Trophoblast cell (in vitro differentiated cells and primary cell): Measurements from ENCODE around the gene POLR3H.

Experiments
- DNase-seq, 2 donors: peaks; one replicate each; pipeline ENCODE4 v3.0.0-alpha.2; 2016
- H2AFZ ChIP-seq: 2 replicates; pipeline ENCODE4 v1.6.1; 2013; ENCODE audit warnings: low read length, moderate library complexity, mild to moderate bottlenecking; ENCODE audit not compliant: insufficient read depth, poor library complexity
- H2AK5ac ChIP-seq: 2 replicates; pipeline ENCODE4 v1.6.1; 2013; ENCODE audit warnings: mild to moderate bottlenecking, low read length
- H2BK120ac ChIP-seq: 2 replicates; pipeline ENCODE4 v1.6.1; 2013; ENCODE audit warnings: low read length, mild to moderate bottlenecking, moderate library complexity; ENCODE audit not compliant: insufficient read depth, poor library complexity
- H2BK12ac ChIP-seq: 2 replicates; pipeline ENCODE4 v1.6.1; 2013; ENCODE audit warnings: mild to moderate bottlenecking, low read length, moderate library complexity
- H2BK5ac ChIP-seq: 2 replicates; pipeline ENCODE4 v1.6.1; 2013; ENCODE audit warnings: low read length, low read depth, moderate library complexity, mild to moderate bottlenecking; ENCODE audit not compliant: poor library complexity
- H3K14ac ChIP-seq: 2 replicates; pipeline ENCODE4 v1.6.1; 2013; ENCODE audit warnings: mild to moderate bottlenecking, low read length
- H3K18ac ChIP-seq: 2 replicates; pipeline ENCODE4 v1.6.1; 2013; ENCODE audit warnings: mild to moderate bottlenecking, low read length
- H3K23ac ChIP-seq: 2 replicates; pipeline ENCODE4 v1.6.1; 2013; ENCODE audit warnings: low read length
- H3K27ac ChIP-seq: 2 replicates; pipeline ENCODE4 v1.5.1; 2013; ENCODE audit warnings: low read depth, mild to moderate bottlenecking, inconsistent platforms, low read length, moderate library complexity
- H3K27me3 ChIP-seq: 2 replicates; pipeline ENCODE4 v1.6.1; 2013; ENCODE audit warnings: inconsistent platforms, mild to moderate bottlenecking, low read length, moderate library complexity; ENCODE audit not compliant: insufficient read depth
- H3K36me3 ChIP-seq, 2 experiments: 1 replicate in 1 of 2; 2 replicates in 1 of 2; pipeline ENCODE4 v1.6.1; 2013; ENCODE audit warnings: low read length in 2 of 2, mild to moderate bottlenecking in 2 of 2, moderate library complexity in 1 of 2; ENCODE audit not compliant: insufficient read depth in 2 of 2, control insufficient read depth in 1 of 2
- H3K4ac ChIP-seq: 2 replicates; pipeline ENCODE4 v1.6.1; 2013; ENCODE audit warnings: low read depth, mild to moderate bottlenecking, low read length, moderate library complexity
- H3K4me1 ChIP-seq, 2 experiments: 1 replicate in 1 of 2; 2 replicates in 1 of 2; pipeline ENCODE4 v1.6.1; 2013; ENCODE audit warnings: low read length in 2 of 2, mild to moderate bottlenecking in 2 of 2, moderate library complexity in 1 of 2; ENCODE audit not compliant: insufficient read depth in 2 of 2, control insufficient read depth in 1 of 2
- H3K4me2 ChIP-seq: 2 replicates; pipeline ENCODE4 v1.6.1; 2013; ENCODE audit warnings: inconsistent platforms, mild to moderate bottlenecking, low read length, moderate library complexity
- H3K4me3 ChIP-seq: 2 replicates; pipeline ENCODE4 v1.5.1; 2013; ENCODE audit warnings: mild to moderate bottlenecking, low read depth, low read length, inconsistent platforms
- H3K79me1 ChIP-seq: one replicate; pipeline ENCODE4 v1.6.1; 2013; ENCODE audit warnings: low read length
- H3K79me2 ChIP-seq: 2 replicates; pipeline ENCODE4 v1.6.1; 2013; ENCODE audit warnings: low read length, mild to moderate bottlenecking; ENCODE audit not compliant: control insufficient read depth, insufficient read depth, poor library complexity
- H3K9ac ChIP-seq: 2 replicates; pipeline ENCODE4 v1.6.1; 2013; ENCODE audit warnings: mild to moderate bottlenecking, low read length
- H3K9me3 ChIP-seq: 2 replicates; pipeline ENCODE4 v1.6.1; 2013; ENCODE audit warnings: low read depth, mild to moderate bottlenecking, control low read depth, inconsistent platforms, low read length; ENCODE audit not compliant: insufficient read depth
- H4K12ac ChIP-seq: 2 replicates; pipeline ENCODE4 v1.6.1; 2013; ENCODE audit warnings: low read depth, mild to moderate bottlenecking, low read length, moderate library complexity
- H4K8ac ChIP-seq: 2 replicates; pipeline ENCODE4 v1.6.1; 2013; ENCODE audit warnings: low read depth, mild to moderate bottlenecking, low read length, moderate library complexity
- H4K91ac ChIP-seq: one replicate; pipeline ENCODE4 v1.6.1; 2013; ENCODE audit warnings: low read depth, mild to moderate bottlenecking, low read length, moderate library complexity
- WGBS: extraction: QIAGEN DNeasy Blood & Tissue Kit; methylation state at CpG from one replicate; pipeline ENCODE4 v1.1.7; 2013; ENCODE audit warnings: missing lambda C conversion rate; ENCODE audit not compliant: insufficient read length, insufficient coverage; ENCODE audit errors: extremely low coverage; 5-methylcytosine and 5-hydroxymethylcytosine counted together

Gene POLR3H

GRCh38 chr22:41550952-41551491 is 6.8 kb upstream of the POLR3H start:
- Histone ChIP-seq H4K8ac (no peak overlapping the region), H2BK5ac (no peak overlapping the region), H3K4me3 (no peak overlapping the region), H3K4ac (no peak overlapping the region), H2BK120ac (no peak overlapping the region), H3K79me2 (no peaks in the 10 kb centered on the region), H2BK12ac (no peak overlapping the region), H3K18ac (no peak overlapping the region), H3K79me1 (no peaks in the 10 kb centered on the region), H3K4me2 (no peak overlapping the region), H3K14ac (no peak overlapping the region), H3K36me3 (no peaks in the 10 kb centered on the region), H3K27ac (no peak overlapping the region), H2AK5ac (no peak overlapping the region), H3K4me1 (no peaks in the 10 kb centered on the region), H4K12ac (no peak overlapping the region), H4K91ac (no peak overlapping the region), H3K9me3 (no peaks in the 10 kb centered on the region), H3K23ac (no peak overlapping the region), H3K9ac (no peak overlapping the region), H2AFZ (no peak overlapping the region), H3K27me3 (no peaks in the 10 kb centered on the region)
- WGBS: no CpG with 5 or more reads among the region's 12 CpGs
- DNase-seq: no peak

DNA sequence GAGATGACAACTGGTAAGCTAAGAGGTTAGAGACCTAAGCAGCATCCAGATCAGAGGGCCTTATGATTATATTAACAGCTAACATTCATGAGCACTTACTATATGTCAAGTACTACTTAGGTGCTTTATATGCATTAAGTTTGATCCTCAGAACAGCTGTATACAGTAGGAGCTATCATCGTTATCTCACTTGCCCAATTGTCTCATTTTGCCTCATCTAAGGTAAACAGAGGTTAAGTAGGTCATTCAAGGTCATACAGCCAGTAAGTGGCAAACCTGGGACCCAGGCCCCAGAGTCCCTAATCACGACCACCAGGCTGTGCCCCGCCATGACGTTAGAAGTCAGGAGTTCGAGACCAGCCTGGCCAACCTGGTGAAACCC is 4.6 kb upstream of the POLR3H start:
- WGBS: no CpG with 5 or more reads among the region's 5 CpGs
- Histone ChIP-seq H3K9ac (no peak overlapping the region), H3K36me3 (no peaks in the 10 kb centered on the region)

DNA sequence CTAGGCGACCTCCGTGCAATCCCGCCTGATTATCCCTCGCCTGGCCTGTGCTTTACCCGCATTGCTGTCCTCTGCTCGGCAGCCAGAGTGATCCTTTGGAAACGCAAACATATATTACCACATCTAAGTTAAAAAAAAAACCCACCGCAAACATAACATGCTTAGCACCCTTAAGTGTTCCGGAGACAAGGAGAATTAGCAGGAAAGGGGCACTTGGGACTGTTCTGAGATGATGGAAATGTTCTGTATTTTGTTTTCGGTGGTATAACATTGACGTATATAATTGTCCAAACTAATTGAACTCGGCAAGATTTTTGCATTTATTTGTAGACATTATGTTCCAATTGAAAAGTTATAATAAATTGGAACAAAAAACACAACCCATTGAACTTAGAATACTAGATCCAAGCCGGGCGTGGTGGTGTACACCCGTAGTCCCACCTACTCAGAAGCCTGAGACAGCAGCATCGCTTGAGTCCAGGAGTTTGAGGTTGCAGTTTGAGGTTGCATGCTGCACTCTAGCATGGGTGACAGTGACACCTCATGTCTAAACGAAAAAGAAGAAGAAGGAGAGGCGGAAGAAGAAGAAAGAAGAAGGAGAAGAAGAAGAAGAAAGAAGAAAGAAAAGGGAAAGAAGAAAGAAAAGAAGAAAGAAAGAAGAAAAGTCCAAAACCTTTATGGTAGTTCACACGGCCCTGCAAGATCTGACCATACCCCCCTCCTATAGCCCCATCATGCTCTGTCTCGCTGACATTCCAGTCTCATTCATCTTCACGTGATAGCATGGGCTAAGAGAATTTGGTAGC is 604 bp upstream of the POLR3H start:
- Histone ChIP-seq H4K8ac (no peak overlapping the region), H3K9ac (no peak overlapping the region), H3K14ac (no peak overlapping the region), H3K27ac (no peak overlapping the region), H2BK12ac (no peak overlapping the region), H3K36me3 (peaks cover 6 to 9% of the 10 kb centered on the region in 2 experiments), H3K4me1 (peaks cover 3 to 5% of the 10 kb centered on the region in 2 experiments), H2AK5ac (no peak overlapping the region), H3K18ac (no peak overlapping the region), H3K79me2 (peaks cover 8% of the 10 kb centered on the region), H3K4me3 (no peak overlapping the region), H3K23ac (no peak overlapping the region), H3K4me2 (peak overlapping the region; percentile 52), H2AFZ (no peak overlapping the region), H3K9me3 (no peaks in the 10 kb centered on the region), H2BK5ac (no peak overlapping the region), H2BK120ac (no peak overlapping the region), H3K4ac (no peak overlapping the region), H3K27me3 (no peaks in the 10 kb centered on the region), H4K91ac (no peak overlapping the region), H3K79me1 (peaks cover 5% of the 10 kb centered on the region), H4K12ac (no peak overlapping the region)
- no peak for DNase-seq
- no CpG with 5 or more reads among the region's 21 CpGs for WGBS

More for the DNA sequence above, 4.6 kb upstream of the POLR3H start:
- no peak overlapping the region for H3K4me3 ChIP-seq
- H3K4me1 ChIP-seq: no peaks in the 10 kb centered on the region
- peaks cover 4% of the 10 kb centered on the region for H3K79me1 ChIP-seq
- H2AFZ ChIP-seq: no peak overlapping the region
- no peak overlapping the region for H2BK120ac ChIP-seq
- no peak overlapping the region for H2AK5ac ChIP-seq
- H3K9me3 ChIP-seq: no peaks in the 10 kb centered on the region
- H2BK5ac ChIP-seq: no peak overlapping the region
- H3K4me2 ChIP-seq: no peak overlapping the region
- no peak overlapping the region for H3K4ac ChIP-seq
- H3K27ac ChIP-seq: no peak overlapping the region
- no peak overlapping the region for H4K12ac ChIP-seq
- no peak overlapping the region for H3K23ac ChIP-seq
- peaks cover 4% of the 10 kb centered on the region for H3K79me2 ChIP-seq
- H3K27me3 ChIP-seq: no peaks in the 10 kb centered on the region
- no peak overlapping the region for H4K8ac ChIP-seq
- no peak overlapping the region for H2BK12ac ChIP-seq
- no peak overlapping the region for H4K91ac ChIP-seq
- DNase-seq: no peak
- no peak overlapping the region for H3K18ac ChIP-seq
- H3K14ac ChIP-seq: no peak overlapping the region

DNA sequence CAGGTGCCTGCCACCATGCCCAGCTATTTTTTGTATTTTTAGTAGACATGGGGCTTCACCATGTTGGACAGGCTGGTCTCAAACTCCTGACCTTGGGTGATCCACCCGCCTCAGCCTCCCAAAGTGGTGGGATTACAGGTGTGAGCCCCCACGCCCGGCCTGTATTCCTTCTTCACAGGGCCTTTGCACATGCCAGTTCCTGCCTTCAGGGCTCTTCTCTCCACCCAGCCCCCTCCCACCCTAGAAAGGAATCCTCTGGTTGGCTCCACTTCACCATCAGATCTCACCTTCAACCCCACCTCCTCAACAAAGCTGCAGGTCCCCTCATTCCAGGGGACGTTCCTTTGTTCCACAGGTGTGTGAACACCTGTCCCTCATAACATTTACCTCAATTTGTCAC is 2.0 kb downstream of the POLR3H start:
- Histone ChIP-seq H3K9ac (no peak overlapping the region), H2AFZ (no peak overlapping the region)
- WGBS: no CpG with 5 or more reads among the region's 4 CpGs

More for the DNA sequence above, 2.0 kb downstream of the POLR3H start:
- H3K18ac ChIP-seq: no peak overlapping the region
- H2BK120ac ChIP-seq: no peak overlapping the region
- no peaks in the 10 kb centered on the region for H3K27me3 ChIP-seq
- H2AK5ac ChIP-seq: no peak overlapping the region
- H2BK5ac ChIP-seq: no peak overlapping the region
- no peak overlapping the region for H3K27ac ChIP-seq
- no peaks in the 10 kb centered on the region for H3K9me3 ChIP-seq
- H3K79me1 ChIP-seq: peaks cover 5% of the 10 kb centered on the region
- peaks cover 8% of the 10 kb centered on the region for H3K79me2 ChIP-seq
- H4K12ac ChIP-seq: no peak overlapping the region
- no peak overlapping the region for H4K8ac ChIP-seq
- no peak overlapping the region for H2BK12ac ChIP-seq
- peaks cover 3 to 5% of the 10 kb centered on the region in 2 experiments for H3K4me1 ChIP-seq
- DNase-seq: no peak
- no peak overlapping the region for H3K14ac ChIP-seq
- peak overlapping the region; percentile 5 for H3K4me2 ChIP-seq
- H3K4me3 ChIP-seq: no peak overlapping the region
- H3K4ac ChIP-seq: no peak overlapping the region
- no peak overlapping the region for H3K23ac ChIP-seq
- no peak overlapping the region for H4K91ac ChIP-seq
- H3K36me3 ChIP-seq: peaks cover 16 to 22% of the 10 kb centered on the region in 2 experiments
